ENCODE measurements around the gene CD74.
"Not testable (repeated sequence)": the region's sequence is repeated elsewhere in the genome, so short reads cannot be mapped to it uniquely, and the experiment has no call there.

The CD74 gene

GRCh38 chr5:150412319-150413175 is at the start of gene CD74:
TSS of gene CD74 (minus strand) at chr5:150412910. CDS start at chr5:150412749, 161 bp downstream.
- no peak for DNase-seq (ENCODE audit: low read depth, low spot score)

GRCh38 chr5:150461231-150461630 is 48.5 kb upstream of the CD74 start:
- no peak for DNase-seq (ENCODE audit: low read depth, low spot score)

- no peak for DNase-seq (ENCODE audit: low read depth, low spot score)
These were observed 48.1 kb upstream of the CD74 start for GRCh38 chr5:150460781-150461180.

- no peak for DNase-seq (ENCODE audit: low read depth, low spot score)
These were observed 46.3 kb upstream of the CD74 start for GRCh38 chr5:150458802-150459557.

GRCh38 chr5:150457562-150458240 is 45.0 kb upstream of the CD74 start:
- no peak for DNase-seq (ENCODE audit: low read depth, low spot score)

DNA sequence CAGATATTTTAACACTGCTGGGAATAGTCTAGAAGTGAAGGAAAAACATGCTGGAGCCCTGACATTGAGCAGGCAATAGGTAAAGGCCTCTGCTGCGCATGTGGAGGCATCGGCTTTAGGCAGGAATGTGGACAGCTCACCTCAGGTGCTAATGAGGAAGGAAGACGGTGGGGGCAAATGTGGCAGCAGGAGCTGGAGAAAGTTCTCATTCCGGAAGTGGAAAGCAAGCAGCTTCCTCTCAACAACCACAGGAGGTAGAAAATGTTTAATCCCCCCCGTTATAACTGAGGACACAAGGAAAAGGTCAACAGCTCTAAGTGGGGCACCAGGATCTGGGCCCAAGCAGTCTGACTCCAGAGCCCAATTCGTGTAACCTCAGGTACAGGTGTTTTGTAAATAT is 44.4 kb upstream of the CD74 start:
- no peak for DNase-seq (ENCODE audit: low read depth, low spot score)

DNA sequence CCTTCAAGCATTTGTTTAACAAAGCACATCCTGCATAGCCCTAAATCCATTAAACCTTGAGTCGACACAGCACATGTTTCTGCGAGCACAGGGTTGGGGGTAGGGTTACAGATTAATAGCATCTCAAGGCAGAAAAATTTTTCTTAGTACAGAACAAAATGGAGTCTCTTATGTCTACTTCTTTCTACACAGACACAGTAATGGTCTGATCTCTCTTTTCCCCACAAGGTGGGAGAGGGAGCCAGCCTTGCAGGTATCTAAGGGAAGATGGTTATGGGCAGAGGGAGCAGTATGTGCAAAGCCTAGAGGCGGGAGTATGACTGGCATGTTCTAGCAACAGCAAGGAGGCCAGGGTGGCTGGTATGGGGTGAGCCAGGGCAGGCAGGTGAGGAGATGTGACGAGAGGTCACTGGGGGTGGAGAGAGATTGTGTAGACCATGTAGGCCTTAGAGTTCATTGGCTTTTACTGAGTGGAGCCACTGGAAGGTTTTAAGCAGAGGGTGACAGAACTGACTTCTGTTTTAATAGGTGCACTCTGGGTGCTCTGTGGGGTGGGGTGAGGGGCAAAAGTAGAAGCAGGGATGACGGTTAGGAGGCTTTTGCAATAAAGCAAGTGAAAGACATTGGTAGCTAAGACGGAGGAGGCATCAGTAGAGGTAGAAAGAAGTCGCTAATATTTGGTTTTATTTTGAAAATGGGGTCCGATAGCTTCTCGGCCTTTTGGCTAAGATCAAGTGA is 42.0 kb upstream of the CD74 start:
- no peak for DNase-seq (ENCODE audit: low read depth, low spot score)

GRCh38 chr5:150454027-150454426 is 41.3 kb upstream of the CD74 start:
- DNase-seq (ENCODE audit: low read depth, low spot score): not testable (repeated sequence)

- no peak for DNase-seq (ENCODE audit: low read depth, low spot score)
These were observed 40.2 kb upstream of the CD74 start for GRCh38 chr5:150452914-150453313.

DNA sequence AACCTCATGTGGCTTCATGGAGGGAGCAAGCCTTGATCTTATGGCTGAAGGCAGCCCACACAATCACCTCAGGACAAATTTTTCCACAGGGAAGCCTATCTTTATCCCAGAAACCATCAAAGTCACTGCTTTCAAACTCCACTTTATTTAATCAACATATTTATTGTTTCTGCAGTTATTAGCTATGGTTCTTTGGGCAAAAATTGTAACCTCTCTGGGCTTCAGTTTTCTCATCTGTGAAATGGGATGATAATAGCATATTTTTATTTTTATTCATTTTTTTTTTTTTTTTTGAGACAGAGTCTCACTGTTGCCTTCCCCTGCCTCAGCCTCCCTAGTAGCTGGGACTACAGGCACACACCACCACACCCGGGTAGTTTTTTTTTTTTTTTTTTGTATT is 38.9 kb upstream of the CD74 start:
- DNase-seq (ENCODE audit: low read depth, low spot score): no peak

DNA sequence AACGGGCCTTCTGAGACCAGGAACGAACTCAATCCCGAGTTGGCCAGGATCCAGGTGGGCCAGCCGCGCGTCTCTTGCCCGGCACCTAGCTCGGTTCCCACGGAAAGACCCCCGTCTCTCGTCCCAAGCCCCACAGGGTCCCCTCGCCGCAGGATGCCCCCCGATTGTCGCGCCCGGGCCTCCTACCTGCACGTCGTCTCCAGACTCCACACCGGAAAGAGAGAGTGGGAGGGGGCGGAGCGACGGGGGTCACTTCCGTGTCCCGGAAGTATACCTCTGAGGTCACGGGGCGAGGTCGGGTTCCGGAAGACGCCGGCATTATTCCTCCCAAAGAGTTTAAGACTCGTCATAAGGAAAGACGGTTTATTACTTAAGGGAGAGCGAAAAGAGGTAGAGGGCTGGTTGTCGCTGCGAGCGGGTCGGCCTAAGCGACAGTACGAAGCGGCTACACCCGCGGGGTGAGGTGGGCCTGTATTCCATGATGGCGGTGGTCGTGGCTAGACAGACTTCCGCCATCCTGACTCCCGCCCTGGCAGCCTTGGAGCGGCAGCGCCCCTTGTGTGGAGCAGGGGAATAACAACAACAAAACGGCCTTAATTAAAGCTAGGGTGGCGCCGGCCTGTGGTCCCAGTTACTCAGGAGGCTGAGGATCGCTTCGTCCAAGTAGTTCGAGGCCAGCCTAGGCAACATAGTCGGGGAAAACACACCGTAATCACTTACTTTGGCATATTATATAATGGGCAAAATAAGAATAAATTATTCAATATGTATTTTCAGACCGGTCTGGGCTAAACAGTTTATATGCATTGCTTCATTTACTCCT is 37.0 kb upstream of the CD74 start, which contains the start of gene RPS14:
Gene RPS14 (minus strand): TSS at position 223 of the 823 bp plus-strand sequence. CDS start 2,006 bp downstream, outside the sequence.
- peak; percentile 91 for DNase-seq (ENCODE audit: low read depth, low spot score)

- DNase-seq (ENCODE audit: low read depth, low spot score): no peak
These were observed 36.3 kb upstream of the CD74 start for GRCh38 chr5:150448952-150449516.

DNA sequence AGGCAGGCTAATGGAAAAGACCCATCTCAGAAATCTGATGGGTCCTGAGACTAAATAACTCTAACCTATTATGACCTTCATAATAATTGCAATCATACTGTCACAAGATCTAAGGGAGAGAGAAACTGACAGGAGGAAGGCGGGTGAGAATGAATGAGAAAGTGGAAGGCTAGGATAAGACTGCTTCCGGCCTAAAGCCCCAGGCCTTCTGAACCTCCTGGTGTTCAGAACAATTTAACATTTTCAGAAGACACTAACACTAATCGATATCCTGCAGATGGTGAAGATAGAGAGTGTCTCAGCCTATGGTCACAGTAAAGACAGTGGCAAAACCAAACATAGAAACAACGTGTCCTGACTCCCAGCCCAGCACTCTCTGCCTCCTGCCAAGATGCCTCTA is 35.6 kb upstream of the CD74 start:
- DNase-seq (ENCODE audit: low read depth, low spot score): no peak

- no peak for DNase-seq (ENCODE audit: low read depth, low spot score)
These were observed 34.5 kb upstream of the CD74 start for GRCh38 chr5:150447188-150447587.

DNA sequence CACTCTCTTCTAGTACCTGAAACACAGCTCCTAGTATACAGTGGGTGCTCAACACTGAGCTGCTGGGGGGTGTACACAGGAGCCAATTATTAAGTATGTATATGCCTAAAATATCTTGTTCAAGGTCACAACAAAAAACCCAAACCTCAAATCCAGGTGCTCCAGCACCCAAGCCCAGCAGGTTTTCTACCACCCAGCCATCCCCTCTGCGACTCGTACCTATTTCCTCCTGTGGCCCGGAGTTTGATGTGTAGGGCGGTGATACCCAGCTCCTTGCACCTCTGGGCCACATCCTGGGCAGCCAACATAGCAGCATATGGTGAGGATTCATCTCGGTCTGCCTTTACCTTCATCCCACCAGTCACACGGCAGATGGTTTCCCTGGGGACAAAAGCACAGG is 33.9 kb upstream of the CD74 start:
- DNase-seq (ENCODE audit: low read depth, low spot score): no peak

DNA sequence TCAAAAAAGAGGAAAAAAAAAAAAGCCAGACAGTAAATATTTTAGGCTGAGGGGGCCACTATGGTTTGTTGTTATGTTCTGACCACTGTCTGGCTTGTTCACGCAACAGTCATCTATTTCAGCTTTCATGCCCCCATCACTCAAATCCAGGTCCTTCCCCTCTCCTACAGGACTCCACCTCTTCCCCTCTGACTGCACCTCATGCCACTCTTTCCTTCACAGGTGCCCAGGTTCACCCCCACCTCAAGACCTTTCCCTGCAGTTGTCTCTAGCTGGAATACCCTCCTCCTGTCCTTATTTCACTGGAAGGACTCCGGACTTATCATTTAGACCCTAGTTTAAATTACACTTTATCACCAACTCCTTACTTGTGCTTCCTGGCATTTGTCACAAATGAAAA is 33.4 kb upstream of the CD74 start:
- DNase-seq (ENCODE audit: low read depth, low spot score): no peak

GRCh38 chr5:150444770-150445169 is 32.1 kb upstream of the CD74 start:
- no peak for DNase-seq (ENCODE audit: low read depth, low spot score)

- DNase-seq (ENCODE audit: low read depth, low spot score): no peak
These were observed 30.7 kb upstream of the CD74 start for GRCh38 chr5:150443242-150444075.

DNA sequence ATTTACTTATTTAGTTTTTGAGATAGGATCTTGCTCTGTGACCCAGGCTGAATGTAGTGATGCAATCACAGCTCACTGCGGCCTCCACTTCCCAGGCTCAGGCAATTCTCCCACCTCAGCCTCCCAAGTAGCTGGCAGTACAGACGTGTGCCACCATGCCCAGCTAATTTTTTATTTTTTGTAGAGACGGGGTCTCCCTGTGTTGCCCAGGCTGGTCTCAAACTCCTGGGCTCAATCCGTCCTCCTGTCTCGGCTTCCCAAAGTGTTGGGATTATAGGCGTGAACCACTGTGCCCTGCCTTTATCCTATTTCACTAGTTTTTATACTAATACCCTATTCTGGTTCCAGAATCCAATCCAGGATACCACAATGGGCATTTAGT is 30.0 kb upstream of the CD74 start:
- no peak for DNase-seq (ENCODE audit: low read depth, low spot score)

Data from smooth muscle cell of the brain vasculature (primary cell).